ENCODE data around the gene MLLT3.

Gene MLLT3

GRCh38 chr9:20491612-20492011, 130.7 kb downstream of the MLLT3 start:
- TF ChIP-seq, protein P1, sequence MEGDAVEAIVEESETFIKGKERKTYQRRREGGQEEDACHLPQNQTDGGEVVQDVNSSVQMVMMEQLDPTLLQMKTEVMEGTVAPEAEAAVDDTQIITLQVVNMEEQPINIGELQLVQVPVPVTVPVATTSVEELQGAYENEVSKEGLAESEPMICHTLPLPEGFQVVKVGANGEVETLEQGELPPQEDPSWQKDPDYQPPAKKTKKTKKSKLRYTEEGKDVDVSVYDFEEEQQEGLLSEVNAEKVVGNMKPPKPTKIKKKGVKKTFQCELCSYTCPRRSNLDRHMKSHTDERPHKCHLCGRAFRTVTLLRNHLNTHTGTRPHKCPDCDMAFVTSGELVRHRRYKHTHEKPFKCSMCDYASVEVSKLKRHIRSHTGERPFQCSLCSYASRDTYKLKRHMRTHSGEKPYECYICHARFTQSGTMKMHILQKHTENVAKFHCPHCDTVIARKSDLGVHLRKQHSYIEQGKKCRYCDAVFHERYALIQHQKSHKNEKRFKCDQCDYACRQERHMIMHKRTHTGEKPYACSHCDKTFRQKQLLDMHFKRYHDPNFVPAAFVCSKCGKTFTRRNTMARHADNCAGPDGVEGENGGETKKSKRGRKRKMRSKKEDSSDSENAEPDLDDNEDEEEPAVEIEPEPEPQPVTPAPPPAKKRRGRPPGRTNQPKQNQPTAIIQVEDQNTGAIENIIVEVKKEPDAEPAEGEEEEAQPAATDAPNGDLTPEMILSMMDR (IDR thresholded peaks at IDR 0.05; ENCODE audit: low read depth, low read length) = no peak
- no peak overlapping the region for H3K4me3 ChIP-seq (ENCODE audit: low read depth, low read length)

GRCh38 chr9:20490246-20490834, 132.0 kb downstream of the MLLT3 start:
- TF ChIP-seq, protein P1 (IDR thresholded peaks at IDR 0.05; ENCODE audit: low read depth, low read length) = no peak
- no peak overlapping the region for H3K4me3 ChIP-seq (ENCODE audit: low read depth, low read length)

- TF ChIP-seq, protein P1 (IDR thresholded peaks at IDR 0.05; ENCODE audit: low read depth, low read length) = no peak
- no peak overlapping the region for H3K4me3 ChIP-seq (ENCODE audit: low read depth, low read length)
Observed at GRCh38 chr9:20488691-20489090, 133.6 kb downstream of the MLLT3 start.

DNA sequence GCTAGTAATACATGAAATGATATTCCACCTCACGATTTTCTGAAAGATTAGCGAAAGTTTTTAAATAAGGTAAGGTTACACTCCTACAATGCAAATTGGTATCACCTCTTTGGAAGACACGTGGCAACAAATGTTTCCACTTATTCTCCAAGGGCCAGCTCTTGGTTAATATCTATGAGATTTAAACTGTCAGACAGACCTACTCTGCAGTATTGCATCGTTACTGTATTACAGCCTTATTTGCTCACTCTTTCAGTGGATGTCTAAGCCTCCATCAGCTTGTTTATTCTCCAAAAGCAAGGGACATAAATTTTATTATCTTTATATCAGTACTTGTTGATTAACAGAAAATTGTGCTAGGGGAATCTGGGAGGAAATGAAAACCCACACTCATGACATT, 135.7 kb downstream of the MLLT3 start:
- no peak overlapping the region for H3K4me3 ChIP-seq (ENCODE audit: low read depth, low read length)
- TF ChIP-seq, protein P1 (IDR thresholded peaks at IDR 0.05; ENCODE audit: low read depth, low read length) = no peak

DNA sequence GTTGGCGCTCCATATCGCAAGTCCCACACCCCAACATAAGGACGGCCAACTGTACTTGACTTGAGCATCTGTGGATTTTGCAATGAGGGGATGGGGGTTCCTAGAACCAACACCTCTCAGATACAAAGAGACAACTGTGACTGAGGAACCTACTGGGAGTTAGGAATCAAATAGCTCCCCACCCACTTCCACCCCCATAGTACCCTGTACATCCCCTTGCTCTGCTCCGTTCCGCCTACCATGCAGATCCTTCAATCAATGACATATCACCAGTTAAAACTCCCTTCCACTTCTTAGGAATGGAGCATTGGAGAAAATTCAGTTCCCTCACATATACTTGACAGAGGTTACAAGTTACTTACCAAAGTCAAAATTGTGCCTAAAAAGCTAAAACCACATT, 140.9 kb downstream of the MLLT3 start:
- H3K4me3 ChIP-seq (ENCODE audit: low read depth, low read length) = no peak overlapping the region
- TF ChIP-seq, protein P1 (IDR thresholded peaks at IDR 0.05; ENCODE audit: low read depth, low read length) = no peak

DNA sequence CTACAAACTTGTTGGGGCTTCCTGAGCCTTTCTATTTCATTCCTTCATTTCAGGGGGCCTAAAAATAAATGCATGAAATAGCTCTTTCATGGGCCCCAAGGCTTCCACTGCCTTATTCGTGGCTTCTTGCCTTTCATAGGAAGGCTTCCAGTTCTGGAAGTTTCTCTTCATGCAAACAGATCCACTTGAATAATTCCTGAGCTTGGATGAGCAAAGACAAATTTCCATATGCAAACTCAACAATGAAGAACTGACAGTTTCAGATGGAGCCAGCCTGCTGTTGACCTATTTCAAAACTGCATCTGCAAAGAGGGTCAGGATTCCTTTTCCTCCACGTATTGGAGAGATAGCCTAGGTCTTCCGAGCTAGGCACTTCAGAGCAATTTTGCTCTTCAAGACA, 142.1 kb downstream of the MLLT3 start:
- no peak overlapping the region for H3K4me3 ChIP-seq (ENCODE audit: low read depth, low read length)
- TF ChIP-seq, protein P1 (IDR thresholded peaks at IDR 0.05; ENCODE audit: low read depth, low read length) = no peak

- no peak overlapping the region for H3K4me3 ChIP-seq (ENCODE audit: low read depth, low read length)
- TF ChIP-seq, protein P1 (IDR thresholded peaks at IDR 0.05; ENCODE audit: low read depth, low read length) = no peak
Observed at GRCh38 chr9:20479419-20480155, 142.7 kb downstream of the MLLT3 start.

Measured in WI38 (cell line).